HG02981 (cell line): ENCODE results near the gene TBL1XR1.
"Not testable (repeated sequence)": the region's sequence is repeated elsewhere in the genome, so short reads cannot be mapped to it uniquely, and the experiment has no call there.

Experiments
- ATAC-seq: cut with Tn5 transposase; IDR thresholded peaks from one replicate; pipeline ENCODE4 v1.9.1; 2021; ENCODE audit warnings: mild to moderate bottlenecking, moderate library complexity; ENCODE audit not compliant: unreplicated experiment

TBL1XR1 gene

DNA sequence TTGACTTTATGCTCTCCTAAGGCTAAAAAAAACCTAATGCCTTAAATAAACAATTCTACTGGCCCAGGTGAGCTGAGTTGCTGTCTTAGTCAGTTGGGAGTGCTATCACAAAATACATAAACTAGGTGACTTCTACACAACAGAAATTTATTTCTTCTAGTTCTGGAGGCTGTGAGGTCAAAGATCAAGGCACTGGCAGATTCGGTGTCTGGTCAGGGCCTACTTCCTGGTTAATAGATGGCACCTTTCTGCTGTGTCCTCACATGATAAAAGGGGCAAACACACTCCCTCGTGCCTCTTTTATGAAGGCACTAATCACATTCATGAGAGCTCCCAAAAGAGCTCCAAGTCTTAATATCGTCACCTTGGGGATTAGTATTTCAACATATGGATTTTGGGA is 11.5 kb upstream of the TBL1XR1 start:
- no peak for ATAC-seq

DNA sequence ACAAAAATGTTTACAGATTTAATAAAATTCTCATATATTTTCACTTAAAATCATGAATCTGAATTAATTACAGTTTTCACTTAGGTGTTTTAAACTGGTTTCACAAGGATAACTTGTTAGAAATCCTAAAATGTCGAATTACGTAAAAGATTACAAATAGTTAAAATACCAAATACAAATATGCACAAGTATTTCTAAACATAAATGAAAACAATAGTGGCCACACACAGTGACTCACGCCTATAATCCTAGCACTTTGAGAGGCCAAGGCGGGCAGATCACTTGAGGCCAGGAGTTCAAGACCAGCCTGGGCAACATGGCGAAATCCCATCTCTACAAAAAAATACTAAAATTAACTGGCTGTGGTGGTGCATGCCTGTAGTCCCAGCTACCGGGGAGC is 10.9 kb upstream of the TBL1XR1 start:
- ATAC-seq: no peak

DNA sequence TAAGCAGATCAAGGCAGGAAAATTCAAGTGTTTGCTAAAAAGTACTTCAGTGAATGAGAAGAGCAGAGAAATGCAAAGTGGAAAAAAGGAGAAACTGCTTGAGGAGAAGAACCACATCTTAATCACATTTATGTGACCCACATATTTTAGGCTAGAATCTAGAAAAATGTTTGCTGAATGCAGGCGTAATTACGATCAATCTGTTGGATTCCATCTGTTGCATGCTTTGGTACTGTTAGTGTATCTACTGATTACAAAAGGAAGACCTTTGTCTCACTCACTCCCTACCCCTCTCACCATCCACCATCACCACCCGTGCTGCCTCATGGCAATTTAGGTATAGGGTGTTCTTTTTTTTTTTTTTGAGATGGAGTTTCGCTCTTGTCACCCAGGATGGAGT is 9.7 kb upstream of the TBL1XR1 start:
- no peak for ATAC-seq

DNA sequence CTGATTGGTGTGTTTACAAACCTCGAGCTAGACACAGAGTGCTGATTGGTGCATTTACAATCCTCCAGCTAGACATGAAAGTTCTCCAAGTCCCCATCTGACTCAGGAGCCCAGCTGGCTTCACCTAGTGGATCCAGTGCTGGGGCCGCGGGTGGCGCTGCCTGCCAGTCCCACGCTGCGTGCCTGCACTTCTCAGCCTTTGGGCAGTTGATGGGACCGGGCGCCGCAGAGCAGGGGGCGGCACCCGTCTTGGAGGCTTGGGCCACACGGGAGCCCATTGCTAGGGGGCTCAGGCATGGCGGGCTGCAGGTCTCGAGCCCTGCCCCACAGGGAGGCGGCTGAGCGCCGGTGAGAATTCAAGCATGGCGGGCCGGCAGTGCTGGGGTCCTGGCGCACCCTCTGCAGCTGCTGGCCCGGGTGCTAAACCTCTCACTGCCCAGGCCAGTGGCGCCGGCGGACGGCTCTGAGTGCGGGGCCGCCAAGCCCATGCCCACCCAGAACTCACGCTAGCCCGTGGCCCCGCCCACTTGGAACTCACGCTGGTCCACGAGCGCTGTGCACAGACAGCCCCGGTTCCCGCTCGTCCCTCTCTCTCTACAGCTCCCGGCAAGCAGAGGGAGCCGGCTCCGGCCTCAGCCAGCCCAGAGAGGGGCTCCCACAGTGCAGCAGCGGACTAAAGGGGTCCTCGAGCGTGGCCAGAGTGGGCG is 6.6 kb upstream of the TBL1XR1 start:
- no peak for ATAC-seq

DNA sequence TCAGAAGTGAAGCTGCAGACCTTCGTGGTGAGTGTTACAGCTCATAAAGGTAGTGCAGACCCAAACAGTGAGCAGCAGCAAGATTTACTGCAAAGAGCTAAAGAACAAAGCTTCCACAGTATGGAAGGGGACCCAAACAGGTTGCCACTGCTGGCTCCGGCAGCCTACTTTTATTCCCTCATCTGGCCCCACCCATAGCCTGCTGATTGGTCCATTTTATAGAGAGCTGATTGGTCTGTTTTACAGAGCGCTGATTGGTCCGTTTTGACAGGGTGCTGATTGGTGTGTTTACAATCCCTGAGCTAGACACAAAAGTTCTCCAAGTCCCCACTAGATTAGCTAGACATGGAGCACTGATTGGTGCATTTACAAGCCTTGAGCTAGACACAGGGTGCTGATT is 5.7 kb upstream of the TBL1XR1 start:
- ATAC-seq: not testable (repeated sequence)

DNA sequence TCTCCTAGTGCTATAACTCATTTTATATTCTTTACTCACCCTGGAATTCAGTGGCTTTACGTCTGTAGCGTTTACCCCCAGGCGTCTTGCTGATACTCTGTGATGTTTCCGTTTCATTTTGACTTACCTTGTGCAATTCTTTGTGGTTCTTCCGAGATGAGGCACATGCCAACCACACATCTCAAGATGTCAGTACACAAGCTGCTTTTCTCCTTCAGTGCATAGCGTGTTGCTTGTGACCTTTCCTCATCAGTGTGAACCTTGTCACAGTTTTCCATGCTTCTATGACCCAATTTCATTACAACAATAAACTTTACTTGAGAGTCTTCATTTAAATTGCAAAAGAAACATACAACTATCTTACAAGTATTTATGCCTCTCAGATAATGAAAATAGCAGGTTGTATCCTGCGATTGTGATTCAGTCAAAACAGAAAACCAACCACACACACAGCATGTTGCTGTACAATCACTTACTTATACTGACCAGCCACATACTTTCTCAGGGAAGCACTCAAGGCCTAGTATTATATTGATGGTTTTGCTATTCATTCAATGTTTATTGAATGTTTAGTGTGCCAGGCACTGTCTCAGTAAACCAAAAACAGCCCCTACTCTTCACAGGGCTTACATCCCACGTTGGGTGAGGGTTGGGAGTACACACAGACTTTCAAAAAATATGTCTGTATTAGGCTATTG is 4.6 kb upstream of the TBL1XR1 start:
- peak; percentile 78 for ATAC-seq

DNA sequence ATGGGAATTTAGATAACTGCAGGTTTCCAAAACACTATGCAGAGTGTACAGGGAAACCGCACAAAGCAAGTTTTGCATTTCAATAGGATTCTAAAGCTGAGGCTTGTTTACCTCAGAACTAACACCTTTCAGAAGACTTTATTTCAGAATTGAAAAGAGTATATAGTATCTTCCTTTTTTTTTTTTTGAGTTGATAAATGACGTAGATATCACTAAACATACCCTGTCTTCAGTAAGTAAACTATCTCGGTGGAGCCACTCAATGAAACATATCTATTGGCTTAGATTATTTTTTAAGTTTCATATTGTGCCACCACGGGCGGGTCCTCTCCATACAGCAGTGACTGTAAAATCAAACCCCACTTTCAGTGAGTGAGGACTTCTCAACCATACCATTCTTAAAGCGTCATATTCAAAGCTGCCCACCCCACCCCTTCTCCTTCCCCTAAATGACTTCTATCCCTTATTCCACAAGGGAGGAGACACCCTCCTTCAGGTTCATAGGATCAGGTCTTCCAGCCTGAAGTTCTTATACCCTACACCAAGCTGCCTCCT is 2.0 kb upstream of the TBL1XR1 start:
- no peak for ATAC-seq

DNA sequence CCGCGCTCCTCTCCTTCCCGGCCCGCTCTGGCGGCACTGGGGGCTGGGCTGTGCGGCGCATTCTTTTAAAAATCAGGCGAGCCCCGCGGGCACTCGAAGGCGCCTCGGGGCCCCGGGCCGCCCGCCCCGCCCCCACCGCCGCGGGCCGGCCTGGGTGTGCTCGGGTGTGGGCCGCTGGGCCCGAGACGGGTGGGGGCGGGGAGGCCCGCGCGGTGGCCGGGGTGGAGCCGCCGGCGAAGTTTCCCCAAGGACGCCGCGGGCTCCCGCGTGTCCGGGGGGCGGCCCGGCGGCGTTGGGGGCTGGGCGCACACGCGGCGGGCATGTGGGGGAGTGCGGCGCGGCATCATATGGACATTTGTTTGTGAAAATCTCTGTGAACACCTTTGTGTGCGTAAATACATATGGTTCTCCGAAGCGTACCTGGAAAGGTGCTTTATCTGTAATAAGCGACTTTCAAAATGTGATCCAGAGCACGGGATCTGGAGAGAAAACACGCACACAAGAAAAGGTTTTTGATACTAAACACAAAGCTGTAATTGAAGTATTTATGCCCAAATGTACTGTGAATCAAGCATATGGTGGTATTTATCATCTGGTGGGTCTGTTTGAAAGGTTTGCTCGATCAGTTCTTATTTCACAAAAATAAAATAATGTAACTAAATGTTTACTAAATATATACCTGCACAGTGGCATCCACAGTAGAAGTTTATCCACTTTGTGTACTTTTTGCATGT is 612 bp upstream of the TBL1XR1 start:
- ATAC-seq: peak; percentile 31

DNA sequence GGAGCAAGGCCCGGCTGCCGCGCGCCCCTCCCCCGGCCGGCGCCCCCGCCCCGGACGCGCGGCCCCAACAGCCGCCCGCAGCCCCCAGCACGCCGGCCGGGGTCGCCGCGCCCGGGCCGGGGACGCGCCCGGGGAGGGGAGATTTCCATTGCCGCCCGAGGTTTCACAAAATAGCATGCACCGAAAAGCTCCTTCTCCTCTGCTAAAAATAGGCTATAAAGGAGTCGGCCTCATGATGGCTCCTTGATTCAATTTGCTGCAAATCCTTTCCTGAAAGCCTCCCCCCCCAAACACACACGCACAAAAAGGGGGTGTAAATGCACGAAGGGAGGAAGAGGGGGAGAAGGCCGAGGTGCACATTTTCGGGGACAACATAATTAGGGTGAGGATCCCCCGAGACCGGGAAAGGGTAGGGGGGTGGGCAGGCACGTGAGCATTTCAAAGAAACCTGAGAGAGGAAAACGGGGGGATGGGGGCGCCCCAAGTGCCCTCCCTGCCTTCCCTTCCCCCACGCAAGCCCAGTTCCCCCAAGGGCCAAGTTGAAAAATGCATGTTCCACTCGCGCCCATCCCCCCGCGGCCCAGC is 734 bp downstream of the TBL1XR1 start:
- no peak for ATAC-seq

DNA sequence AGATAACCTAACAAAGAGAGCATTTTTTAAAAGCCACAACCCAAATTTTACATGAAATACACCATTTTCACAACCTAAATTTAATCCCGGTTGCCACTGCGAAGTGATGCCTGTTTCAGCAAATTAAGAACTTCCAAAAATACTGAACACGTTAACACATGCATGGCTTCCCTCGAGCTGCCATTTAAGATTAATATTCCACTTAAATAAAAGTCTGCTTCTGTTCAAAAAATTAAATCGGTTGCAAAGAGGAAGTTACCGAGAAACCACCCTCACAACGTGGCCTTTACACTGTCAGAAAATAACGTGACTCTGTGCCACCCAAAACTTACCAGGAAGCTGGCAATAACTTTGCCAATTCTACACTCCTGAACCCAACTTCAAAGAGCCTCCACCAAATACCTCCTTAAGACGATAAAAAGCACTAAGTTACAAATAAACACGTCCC is 1.2 kb downstream of the TBL1XR1 start:
- no peak for ATAC-seq

DNA sequence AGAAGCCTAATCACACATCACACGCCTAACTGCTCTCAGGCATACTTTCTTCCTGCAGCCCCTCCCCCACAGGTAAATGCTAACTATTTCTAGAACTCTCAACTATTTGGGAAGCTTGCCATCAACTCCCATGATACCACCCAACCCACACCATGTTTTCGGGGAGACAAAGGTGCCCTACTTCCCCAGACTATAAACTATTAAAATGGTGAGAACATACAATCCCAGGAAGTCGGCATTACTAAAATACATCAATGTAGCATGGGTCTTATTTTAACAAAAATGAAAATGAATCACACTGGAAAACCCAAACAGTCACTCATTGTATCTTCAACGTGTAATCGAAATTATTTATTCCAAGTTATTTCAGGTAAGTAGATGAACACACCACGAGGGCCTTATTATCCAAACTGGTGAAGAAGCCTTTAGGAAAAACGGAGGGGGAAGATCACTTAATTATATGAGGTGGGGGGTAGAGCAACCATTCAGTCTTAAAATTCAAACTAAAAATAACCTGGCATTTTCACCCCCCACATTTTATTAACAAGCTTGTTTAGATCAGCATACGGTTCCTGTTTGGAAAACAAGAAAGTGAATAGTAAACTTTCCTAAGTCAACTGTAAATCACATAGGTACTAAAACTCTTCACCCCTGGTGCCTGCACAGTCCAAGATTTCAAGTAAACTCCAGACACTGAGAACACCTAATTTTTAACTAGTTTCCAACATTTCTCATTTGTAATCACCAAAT is 1.9 kb downstream of the TBL1XR1 start:
- ATAC-seq: no peak

DNA sequence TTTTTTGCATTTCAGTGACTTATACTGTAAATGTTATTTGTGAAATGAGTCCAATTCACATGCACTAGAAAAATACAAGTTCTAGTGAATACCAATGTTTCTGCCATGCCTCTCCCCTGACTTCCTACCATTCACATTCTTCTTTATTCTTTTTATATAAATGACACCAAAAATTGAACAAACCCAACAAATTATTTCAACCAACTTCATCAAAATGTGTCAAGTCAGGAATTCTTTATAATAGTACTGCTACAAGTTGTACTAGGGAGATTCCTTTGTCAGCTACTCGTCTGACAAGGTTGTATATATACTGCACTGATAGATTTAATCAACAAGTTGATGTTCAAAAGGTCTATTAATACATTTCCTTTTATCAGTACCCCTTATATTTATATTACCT is 3.0 kb downstream of the TBL1XR1 start:
- ATAC-seq: no peak

DNA sequence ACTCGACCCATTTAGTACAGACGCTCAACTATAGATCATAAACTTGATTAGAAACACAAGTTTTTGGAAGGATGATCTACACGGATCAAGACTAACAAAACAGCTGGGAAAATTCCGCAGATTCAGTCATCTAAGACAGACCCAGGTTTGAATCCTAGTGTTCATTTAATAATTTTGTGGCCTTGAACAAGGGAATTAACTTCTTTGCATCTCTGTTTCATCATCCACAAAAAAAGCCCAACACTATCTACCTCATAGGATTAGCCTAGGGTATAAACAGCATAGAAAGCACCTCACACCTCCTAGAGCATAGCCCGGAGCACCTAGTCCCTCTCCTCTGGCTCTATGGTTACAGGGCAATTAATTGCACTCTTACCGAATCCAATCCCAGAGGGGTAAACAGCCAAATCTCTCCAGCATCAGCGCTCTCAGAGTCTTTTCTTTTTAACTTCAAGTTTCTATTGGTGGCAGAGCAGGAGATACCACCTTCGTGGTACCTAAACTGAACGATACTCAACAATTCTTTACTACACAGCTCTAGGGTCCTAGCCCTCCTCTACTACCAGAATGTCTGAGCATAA is 3.5 kb downstream of the TBL1XR1 start:
- ATAC-seq: no peak

DNA sequence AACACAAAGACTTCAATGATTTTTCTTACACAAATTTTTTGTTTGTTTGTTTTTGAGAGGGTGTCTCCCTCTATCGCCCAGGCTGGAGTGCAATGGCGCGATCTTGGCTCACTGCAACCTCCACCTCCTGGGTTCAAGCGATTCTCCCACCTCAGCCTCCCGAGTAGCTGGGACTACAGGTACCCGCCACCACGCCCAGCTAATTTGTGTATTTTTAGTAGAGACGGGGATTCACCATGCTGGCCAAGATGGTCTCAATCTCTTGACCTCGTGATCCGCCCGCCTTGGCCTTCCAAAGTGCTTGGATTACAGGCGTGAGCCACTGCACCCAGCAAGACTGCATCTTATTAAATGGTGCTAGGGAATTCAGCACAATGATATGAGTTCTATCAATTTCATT is 4.0 kb downstream of the TBL1XR1 start:
- ATAC-seq: not testable (repeated sequence)

DNA sequence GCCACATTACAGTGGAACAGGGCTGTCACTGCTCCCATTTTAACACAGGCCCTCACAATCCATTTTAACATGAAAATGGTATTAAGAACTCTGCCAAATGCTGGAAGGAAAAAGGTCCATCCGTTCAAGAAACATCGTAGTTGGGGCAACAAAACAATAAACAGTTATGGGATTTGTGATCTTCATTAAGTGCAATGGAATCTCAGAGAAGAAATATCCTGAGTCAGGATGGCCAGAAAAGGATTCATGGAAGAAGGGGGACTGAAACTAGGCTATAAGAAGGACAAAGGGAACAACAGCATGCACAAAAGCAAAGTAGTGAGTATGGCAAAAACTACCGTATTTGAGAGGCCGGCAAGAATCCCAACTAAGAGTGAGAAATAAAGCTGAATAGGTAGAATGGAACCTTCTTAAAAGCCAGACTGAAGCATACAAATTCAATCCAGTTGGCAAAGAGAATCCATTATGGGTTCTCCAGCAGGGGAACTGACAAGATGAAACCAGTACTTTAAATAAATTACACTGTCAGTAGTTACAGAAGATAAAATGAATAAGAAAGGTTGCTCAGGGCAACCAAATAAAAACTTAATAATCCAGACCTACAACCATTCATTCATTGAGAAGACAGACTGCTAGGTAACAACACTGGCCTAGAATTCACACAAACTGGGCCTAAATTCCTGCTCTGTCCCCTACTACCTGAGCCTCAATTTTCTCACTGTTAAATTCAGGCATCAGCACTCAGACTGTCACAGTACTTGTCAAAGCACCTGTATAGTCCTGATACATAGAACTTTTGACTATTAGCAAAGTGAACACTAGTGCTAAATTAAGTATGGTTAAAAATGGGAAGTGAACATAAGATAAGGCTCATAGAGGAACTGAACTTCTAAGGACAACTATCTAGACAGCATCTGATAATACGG is 6.3 kb downstream of the TBL1XR1 start:
- peak; percentile 35 for ATAC-seq

DNA sequence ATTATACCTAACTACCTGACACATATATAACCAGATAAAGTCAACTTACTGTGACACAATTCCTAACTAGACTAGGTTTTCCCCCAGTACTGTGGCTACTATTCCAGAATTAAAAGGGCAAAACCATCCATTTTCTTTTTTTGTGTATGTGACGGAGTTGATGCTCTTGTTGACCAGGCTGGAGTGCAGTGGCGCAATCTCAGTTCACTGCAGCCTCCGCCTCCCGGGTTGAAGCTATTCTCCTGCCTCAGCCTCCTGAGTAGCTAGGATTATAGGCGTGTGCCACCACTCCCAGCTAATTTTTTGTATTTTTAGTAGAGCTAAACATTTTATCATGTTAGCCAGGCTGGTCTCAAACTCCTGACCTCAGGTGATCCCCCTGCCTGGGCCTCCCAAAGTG is 7.1 kb downstream of the TBL1XR1 start:
- not testable (repeated sequence) for ATAC-seq

DNA sequence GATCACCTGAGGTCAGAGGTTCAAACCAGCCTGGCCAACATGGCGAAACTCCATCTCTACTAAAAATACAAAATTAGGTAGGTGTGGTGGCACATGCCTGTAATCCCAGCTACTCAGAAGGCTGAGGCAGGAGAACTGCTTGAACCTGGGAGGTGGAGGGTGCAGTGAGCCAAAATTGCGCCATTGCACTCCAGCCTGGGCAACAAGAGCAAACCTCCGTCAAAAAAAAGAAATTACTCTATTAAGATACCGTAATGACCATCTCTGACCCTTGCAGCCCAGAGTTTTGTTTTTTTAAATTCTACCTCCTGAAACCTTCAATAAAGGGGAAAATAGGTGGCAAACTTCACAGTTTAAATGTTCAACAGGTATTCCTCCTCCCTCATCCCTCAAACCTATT is 9.0 kb downstream of the TBL1XR1 start:
- not testable (repeated sequence) for ATAC-seq

DNA sequence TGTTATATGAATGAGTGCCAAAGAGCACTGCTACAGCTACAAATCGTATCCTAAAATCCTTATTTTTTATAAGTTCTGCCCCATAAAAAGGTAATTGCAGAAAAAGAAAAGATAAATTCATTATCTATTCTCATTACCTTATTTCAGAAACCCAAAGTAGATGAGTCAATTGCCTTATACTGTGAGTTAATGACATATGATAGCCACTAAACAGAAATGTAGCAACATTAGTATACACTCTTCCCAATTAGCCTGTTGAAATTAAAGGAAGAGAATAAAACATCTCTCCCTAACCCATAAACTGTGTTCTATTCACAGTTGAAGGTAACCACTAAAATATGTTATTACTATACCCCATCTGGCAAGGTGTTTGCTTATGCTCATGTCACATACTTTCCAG is 11.0 kb downstream of the TBL1XR1 start:
- ATAC-seq: no peak

DNA sequence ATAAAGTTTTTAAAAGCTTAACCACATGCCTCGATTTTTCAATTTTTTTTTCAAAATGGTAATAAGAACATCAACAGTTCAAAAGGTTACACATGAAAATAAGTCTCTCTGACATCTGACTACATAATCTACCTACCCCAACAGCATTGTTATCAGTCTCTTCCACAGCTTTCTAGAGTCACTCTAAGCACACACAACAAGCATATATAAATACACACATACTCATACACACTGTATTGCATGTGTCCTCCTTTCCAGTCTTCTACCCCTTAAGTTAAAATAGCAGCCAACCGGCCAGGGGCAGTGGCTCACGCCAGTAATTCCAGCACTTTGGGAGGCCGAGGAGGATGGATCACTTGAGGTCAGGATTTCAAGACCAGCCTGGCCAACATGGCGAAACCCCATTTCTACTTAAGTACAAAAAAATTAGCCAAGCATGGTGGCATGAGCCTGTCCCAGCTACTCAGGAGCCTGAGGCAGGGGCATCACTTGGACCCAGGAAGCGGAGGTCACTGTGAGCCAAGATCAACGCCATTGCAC is 12.2 kb downstream of the TBL1XR1 start:
- peak; percentile 33 for ATAC-seq
